Activated T-cell treated with anti-CD3 and anti-CD28 coated beads, Interleukin-2, amount 50 U/mL, for 48 hours (primary cell): Measurements from ENCODE around the gene ACP7.
"Not testable (repeated sequence)": the region's sequence is repeated elsewhere in the genome, so short reads cannot be mapped to it uniquely, and the experiment has no call there.

ENCODE experiments used
- DNase-seq, 2 experiments: peaks; one replicate each; pipeline ENCODE4 v3.0.0-alpha.2; 2020

The ACP7 gene, protein sequence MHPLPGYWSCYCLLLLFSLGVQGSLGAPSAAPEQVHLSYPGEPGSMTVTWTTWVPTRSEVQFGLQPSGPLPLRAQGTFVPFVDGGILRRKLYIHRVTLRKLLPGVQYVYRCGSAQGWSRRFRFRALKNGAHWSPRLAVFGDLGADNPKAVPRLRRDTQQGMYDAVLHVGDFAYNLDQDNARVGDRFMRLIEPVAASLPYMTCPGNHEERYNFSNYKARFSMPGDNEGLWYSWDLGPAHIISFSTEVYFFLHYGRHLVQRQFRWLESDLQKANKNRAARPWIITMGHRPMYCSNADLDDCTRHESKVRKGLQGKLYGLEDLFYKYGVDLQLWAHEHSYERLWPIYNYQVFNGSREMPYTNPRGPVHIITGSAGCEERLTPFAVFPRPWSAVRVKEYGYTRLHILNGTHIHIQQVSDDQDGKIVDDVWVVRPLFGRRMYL

DNA sequence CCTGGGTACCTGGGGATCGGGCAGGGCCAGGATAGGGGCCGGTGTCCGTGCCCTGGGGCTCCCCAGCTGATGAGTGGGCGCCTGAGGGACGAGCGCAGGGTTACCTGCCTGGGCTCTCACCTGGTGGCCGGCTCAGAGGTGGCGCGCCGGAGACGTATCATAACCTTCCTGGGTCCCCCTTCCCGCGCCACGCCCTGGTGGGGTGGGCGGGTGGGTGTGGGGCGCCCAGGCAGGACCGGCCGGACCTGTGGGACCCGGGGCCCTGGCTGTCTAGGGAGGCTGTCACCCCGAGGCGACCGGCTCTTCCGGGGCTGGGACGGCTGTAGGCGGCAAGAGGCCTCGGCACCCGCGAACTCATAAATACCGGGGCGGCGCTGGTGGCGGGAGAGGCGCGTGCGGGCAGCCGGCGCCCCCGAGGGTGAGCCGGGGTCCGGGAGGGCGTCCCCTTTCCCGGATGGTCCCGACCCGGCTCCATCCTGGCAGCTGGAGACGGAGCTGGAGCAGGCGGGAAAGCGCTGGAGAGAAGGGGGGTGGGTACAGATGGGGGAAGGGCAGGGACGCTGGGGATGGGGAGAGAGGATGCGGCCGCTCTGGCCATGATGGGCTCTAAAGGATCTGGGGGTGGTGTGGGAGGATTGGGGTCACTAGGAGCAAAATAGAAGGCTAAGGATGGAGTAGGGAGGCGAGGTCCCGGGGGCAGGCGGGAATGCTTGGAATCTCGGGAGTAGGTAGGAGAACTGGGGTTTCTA is at the start of gene ACP7:
TSS of gene ACP7 (plus strand) at position 386 of the 749 bp plus-strand sequence. CDS start 902 bp downstream, outside the sequence.
- peak in 1 of 2 experiments; percentile 33 for DNase-seq

DNA sequence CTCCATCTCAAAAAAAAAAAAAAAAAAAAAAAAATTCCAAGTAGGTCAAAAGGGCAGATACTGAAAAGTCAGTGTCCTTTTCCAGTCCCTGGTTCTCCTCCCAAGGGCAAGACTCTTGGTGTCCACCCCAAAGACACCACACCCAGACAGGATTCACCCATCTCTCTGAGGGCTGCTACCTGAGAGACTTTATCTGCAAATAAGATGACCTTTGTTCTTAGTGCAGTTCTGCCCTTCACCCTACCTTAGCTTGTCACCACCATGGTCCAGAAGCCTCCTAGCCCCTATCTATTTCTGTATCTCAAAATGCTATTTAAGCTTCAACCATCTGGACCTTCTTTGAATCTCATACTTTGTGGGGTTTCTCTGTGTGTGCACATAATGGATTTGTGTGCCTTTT is 47.6 kb upstream of the ACP7 start:
- no peak for DNase-seq

DNA sequence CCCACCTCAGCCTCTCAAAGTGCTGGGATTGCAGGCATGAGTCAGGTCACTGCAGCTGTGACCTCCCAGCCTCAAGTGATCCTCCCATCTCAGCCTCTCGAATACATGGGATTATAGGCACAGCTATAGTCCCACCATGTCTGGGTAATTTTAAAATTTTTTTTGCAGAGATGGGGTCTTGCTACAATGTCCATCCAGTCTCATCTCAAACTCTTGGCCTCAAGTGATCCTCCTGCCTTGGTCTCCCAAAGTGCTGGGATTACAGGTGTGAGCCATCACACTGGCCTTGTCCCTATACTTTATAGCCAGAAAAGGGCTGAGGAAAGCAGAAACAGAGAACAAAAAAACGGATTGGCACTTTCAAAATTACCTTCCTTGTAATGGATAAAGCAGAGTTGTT is 47.0 kb upstream of the ACP7 start:
- DNase-seq, result no peak

DNA sequence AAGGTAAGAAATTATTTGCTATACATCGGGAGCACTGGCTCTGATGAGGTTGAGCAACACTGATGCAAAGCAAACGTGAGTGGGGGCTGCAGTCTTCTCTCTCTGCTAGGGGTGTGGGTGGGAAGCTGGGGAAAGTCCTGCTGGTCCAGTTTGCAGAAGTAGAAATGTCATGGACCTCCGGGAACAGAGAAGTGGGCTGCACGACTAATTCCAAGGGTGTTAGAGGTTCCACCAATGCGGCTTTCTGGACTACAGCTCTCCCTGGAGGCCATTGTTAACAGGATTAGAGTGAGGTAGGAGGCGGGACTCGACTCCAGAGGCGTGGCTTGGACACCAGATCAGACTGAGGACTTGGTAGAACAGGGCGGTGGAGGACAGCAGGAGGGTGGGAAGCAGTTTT is 46.1 kb upstream of the ACP7 start:
- no peak for DNase-seq

DNA sequence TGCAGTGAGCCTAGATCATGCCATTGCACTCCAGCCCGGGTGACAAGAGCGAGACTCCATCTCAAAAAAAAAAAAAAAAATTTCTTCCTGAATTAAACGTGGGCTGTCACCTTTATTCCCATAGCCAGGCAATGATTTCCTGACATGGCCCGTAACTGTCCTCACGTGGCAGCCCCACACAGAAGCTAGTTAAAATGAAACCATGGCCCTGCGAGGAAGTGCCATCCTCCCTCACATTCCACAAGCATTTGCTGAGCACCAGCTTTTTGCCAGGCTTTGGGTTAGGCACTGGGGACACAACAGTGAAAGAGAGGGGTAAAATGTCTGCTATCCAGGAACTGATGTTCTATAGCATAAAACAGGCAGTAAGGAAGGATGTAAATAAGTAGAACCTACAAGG is 38.7 kb upstream of the ACP7 start:
- no peak for DNase-seq

DNA sequence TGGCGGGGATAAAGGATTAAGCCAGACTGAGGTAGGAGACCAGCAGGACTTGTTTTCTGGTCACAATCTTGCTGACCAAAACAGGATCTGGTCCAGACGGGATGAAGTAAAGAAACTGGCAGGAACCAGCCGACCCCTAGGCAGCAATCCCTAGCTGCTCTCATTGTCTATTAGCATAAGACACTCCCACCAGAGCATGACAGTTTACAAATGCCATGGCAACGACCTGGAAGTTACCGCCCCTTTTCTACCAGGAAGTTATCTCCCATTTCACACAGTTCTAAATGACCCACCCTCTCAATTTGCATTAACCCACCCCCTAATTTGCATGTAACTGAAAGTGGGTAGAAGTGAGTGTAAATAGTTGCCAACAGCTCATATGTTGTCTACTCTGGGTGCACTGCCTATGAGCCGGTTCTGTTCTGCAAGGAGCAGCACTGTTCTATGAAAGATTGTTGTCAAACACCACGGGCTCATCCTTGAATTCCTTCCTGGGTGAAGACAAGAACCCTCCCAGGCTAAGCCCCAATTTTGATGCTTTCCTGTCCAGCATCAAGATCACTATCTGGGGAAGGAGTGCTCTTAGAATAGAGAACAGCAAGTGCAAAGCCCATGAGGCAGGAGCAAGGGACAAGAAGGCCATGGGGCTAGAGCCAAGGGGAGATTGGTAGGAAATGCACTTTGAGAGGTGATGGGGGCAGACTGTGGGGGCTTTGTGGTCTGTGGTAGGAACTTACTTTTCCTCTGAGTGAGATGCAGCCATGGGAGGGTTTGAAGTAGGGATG is 37.9 kb upstream of the ACP7 start:
- no peak for DNase-seq

DNA sequence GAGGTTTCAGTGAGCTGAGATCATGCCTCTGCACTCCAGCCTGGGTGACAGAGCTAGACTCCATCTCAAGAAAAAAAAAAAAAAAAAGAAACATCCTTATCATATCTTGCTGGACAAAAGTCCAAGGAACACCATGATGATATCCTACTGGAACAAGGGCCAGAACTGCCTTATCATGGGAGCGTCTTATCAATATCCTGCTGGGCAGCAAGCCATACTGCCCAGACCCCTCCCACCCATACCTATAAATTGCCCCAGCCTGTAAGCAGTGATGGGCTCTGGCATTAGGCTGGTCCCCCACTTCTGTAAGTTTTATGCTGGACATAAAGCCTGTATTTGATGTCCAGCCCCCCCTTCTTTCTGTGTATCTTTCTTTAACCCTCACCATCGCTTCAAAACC is 37.1 kb upstream of the ACP7 start:
- no peak for DNase-seq

DNA sequence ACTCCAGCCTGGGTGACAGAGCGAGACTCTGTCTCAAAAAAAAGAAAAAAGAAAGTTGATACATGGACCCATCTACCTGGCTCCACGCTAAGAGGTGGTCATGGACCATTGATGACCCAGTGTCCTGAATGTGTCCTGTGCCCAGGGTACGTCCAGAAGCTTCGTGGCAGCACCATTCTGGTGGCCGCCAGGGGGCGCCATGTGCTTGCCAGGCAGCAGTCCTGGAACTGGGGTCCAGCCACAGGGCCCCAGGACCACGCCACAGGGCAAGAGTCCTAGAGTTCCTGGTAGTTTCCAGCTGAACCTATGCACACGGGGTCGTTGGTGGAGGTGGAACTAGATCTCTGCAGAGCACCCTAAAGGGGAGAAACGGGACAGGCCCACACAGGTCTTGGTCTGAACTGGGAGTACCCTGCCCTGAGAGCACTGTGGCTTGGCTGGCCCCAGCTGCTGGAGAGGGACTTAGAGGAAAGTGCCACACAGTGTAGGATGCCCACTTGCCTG is 31.9 kb upstream of the ACP7 start:
- DNase-seq, result peak; percentile 69 to 81

DNA sequence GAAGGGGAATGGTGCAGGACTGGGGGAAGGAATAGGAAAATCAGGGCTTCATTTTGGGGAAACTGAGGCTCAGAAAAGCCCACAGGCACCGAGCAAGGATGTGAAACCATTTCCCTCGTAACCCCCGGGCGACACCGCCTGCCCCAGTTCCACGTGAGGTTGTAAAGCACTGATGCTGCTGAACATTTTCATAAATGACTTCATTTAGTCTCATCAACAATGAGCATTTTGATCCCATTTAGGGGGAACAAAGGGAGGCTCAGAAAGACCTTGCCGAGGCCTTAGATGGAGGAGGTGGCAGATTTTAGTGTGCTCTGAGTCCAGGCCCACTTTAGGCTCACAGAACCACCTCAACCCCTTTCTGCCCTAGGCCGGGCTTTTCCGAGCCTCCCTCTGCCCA is 31.3 kb upstream of the ACP7 start:
- no peak for DNase-seq

DNA sequence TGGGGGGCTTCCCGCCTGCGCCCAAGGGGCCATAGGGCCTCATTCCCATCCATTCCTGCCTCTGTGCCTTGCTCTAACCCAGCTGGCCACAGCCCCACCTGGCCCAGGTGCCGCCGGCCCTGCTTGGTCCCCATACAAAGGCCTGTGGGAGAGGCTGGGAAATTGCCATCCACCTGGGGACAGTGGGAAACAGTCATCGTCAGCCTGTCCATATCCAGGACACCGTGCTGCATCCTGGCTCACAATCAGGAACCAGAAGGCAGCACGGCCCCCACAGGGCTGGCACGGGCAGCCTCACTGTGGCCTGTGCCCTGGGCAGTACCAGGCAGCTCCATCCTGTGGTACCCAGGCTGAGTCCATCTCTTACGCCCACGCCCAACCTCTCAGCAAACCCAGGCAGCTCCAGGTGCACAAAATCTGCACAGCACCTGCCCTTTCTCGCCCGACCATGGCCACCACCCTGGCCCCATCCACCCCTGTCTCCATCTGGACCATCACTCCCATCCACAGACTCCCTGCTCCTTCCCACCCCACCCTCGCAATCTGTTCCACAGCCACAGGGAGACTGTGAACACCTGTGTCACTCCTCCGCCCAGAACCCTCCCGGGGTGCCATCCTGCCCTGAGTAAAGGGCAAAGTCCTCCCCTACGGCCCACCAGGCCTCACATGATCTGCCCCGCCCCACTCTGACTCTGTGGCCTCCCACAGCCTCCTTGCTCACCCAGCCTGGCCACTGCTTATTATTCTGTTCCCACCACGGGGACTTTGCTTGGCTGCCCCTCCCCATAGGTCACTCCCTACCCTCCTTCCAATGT is 30.7 kb upstream of the ACP7 start:
- no peak for DNase-seq

DNA sequence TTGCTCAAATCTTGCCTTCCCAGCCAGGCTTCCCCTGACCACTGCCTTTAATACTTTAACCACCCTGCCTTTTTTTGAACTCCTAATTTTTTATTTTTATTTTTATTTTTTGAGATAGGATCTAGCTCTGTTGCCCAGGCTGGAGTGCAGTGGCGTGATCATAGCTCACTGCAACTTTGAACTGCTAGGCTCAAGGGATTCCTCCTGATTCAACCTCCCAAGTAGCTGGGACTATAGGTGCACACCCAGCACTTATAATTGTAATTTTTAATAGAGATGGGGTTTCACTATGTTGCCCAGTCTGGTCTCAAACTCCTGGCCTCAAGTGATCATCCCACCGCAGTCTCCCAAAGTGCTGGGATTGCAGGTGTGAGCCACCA is 30.1 kb upstream of the ACP7 start:
- no peak for DNase-seq

DNA sequence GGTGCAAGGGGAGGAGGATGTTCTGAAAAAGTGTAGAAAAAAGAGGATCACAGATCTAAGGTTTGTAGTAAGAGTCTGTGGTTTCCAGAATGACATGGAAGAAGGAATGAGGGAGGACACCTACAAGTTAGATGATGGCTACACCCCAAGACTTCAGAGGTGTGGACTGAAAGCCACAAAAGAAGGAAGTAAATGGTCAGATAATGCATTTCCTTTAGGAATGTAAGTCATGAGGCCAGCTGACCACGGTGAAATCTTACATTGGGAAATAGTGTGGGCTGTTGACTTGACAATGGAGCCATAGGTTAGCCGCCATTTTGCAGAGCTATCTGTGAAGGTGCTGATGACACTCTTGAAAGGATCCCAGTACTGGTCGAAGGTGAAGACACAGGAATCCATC is 26.6 kb upstream of the ACP7 start:
- DNase-seq, result no peak

DNA sequence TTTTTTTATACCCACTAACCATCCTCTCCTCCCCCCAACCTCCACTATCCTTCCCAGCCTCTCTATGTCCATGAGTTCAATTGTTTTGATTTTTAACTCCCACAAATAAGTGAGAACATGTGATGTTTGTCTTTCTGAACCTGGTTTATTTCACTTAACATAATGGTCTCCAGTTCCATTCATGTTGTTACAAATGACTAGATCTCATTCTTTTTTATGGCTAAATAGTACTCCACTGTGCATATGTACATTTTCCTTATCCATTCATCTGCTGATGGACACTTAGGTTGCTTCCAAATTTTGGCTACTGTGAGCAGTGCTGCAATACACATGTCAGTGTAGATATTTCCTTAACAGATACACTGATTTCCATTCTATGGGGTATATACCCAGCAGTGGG is 24.9 kb upstream of the ACP7 start:
- DNase-seq, result no peak

DNA sequence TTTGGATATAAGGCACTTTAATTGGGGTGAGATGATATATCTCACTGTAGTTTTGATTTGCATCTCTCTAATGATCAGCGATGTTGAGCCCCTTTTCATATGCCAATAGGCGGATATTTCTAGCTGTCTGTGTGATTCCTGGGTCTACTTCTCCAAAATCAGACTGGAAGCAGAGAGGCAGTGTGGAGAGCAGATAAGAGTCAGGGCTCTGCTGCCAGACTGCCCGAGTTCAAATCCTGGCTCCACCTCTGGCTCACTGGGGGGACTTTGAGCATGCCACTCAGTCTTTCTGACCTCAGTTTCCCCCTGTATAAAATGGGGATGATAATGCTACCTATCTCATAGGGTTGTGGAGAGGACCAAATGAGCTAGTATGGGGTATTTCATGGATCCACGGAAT is 24.0 kb upstream of the ACP7 start:
- DNase-seq, result no peak

DNA sequence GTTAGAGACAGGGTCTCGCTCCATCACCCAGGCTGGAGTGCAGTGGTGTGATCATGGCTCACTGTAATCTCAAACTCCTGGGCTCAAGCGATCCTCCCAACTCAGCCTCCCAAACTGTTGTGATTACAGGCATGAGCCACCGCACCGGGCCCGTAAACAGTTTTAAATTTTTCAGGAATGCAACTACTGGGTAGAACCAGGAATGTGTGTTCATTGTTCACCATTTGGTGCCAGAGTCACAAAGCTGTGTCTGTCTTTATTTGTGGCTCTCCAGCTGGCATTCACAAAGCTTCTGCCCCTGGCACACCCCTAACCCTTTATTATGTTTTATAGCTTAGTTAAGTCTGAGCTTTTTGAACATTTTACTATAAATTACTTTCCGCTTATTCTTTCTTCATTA is 19.8 kb upstream of the ACP7 start:
- DNase-seq, result no peak

DNA sequence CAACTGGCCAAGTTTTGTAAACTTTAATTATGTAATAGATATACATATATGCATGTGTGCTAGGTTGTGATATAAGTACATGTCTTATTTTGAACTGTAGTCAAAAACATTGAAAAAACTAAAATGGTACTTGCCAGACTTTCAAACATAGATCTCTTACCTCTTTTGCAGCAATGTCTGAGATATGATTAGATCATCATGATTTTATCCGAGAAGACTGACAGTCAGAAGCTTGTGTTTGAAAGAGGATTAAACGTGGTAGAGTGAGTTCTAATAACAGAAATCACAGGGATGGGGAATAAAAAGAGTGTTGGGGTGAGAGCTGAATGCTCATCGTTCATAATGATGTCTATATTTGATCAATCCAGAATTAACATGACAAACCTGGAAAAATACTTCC is 18.2 kb upstream of the ACP7 start:
- no peak for DNase-seq

DNA sequence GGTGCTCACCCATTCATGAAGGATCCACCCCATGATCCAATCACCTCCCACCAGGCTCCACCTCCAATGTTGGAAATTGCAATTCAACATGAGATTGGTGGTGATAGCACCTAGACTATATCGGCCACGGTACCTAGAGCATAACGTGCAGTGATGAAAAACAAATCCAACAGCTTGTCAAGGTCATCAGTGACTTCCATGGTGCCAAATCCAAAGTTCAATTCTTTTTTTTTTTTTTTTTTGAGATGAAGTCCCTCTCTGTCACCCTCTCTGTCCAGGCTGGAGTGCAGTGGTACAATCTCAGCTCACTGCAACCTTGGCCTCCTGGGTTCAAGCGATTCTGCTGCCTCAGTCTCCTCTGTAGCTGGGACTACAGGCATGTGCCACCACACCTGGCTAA is 17.1 kb upstream of the ACP7 start:
- no peak for DNase-seq

DNA sequence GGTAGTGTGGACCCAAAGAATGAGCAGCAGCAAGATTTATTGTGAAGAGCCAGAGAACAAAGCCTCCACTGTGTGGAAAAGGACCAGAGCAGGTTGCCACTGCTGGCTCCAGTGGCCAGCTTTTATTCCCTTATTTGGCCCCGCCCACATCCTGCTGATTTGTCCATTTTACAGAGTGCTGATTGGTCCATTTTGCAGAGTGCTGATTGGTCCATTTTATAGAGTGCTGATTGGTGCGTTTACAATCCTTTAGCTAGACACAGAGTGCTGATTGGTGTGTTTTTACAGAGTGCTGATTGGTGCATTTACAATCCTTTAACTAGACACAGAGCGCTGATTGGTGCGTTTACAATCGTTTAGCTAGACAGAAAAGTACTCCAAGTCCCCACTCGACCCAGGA is 15.9 kb upstream of the ACP7 start:
- not testable (repeated sequence) for DNase-seq

DNA sequence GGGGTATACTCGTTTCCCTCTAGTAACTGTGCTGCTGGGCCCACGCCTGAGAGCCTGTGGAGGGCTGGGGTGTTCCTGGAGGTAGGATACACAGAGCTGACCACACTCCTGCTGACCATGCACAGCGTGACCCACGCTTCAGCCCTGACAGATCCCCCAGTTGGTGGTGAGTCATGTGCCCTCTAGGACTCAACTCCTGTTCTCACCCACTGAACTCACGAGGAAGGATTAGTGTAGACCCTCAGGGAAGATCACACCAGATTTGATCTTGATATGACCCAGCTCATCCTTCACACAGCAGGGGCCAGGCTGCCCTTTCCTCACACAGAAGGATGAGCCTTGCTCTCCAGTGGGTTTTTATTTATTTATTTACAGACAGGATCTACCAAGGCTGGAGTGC is 13.3 kb upstream of the ACP7 start:
- no peak for DNase-seq

DNA sequence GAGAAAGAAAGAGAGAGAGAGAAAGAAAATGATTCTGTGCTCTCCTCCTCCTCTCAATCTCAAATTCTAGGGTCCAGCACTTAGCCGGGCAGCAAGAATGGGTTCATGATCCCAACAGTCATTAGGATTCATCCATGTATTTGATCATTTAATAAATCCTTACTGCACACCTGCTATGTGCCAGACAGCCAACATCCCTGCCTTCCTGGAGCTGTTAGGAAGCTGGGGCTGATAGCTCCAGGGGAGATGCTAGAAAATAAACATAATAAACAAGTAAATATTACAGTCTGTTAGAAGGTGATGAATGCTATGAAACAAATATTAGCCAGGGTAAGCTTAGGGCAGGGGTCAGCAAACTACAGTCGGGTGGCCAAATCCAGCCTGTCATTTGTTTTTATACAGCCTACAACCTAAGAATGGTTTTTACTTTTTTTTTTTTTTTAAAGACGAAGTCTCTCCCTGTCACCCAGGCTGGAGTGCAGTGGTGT is 9.9 kb upstream of the ACP7 start:
- DNase-seq, result no peak

DNA sequence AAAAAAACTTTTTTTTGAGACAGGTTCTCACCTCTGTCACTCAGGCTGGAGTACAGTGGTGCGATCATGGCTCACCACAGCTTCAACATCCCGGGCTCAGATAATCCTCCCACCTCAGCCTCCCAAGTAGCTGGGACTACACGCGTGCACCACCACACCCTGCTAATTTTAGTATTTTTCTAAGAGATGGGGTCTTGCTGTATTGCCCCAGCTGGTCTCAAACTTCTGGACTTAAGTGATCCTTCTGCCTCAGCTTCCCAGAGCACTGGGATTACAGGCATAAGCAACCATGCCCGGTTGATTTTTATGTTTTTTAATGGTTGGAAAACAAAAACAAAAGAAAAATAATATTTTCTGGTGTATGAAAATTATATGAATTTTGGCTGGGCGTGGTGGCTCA is 9.2 kb upstream of the ACP7 start:
- no peak for DNase-seq

DNA sequence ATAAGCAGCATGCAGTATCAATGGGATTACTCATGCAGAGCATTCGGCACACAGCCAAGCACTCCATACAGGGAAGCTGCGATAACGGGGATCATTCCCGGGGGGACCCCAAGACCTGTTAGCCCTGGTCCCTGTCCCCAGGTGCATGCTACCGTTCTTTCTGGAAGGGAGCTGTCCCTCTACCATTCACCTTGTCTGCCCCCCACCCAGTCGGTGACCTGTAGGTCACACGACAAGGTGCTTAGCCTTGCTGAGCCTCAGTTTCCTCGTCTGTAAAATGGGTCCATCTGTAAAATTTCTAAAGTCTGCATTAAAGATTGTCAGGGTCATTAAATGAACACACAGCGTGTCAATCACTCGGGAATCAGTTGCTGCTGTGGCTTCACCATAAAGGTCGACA is 6.8 kb upstream of the ACP7 start:
- no peak for DNase-seq
